Measurements from ENCODE around the gene CATSPER2.
"Not testable (repeated sequence)": the region's sequence is repeated elsewhere in the genome, so short reads cannot be mapped to it uniquely, and the experiment has no call there.

- TF ChIP-seq CTCF, POLR2A (IDR thresholded peaks at IDR 0.05): not testable (repeated sequence)
Observed at GRCh38 chr15:43622068-43622799, 26.4 kb downstream of the CATSPER2 start.
